HG02885 (cell line): ENCODE measurements around the gene RASSF4.
A peak's percentile ranks its signal among the peaks of the same experiment; 100 is the strongest.

ENCODE experiments used
- ATAC-seq: cut with Tn5 transposase; IDR thresholded peaks from one replicate; pipeline ENCODE4 v1.9.1; 2021; ENCODE audit warnings: mild to moderate bottlenecking; ENCODE audit not compliant: unreplicated experiment, poor library complexity

Gene RASSF4

GRCh38 chr10:44959247-44960087 lies at the start of gene RASSF4:
Gene RASSF4 (plus strand): TSS chr10:44959802. CDS start chr10:44970203, 10,401 bp downstream.
- peak; percentile 96 for ATAC-seq

- no peak for ATAC-seq
These were observed 49.7 kb upstream of the RASSF4 start for GRCh38 chr10:44909910-44910309.

GRCh38 chr10:44910602-44911001 lies 49.0 kb upstream of the RASSF4 start:
- no peak for ATAC-seq

GRCh38 chr10:44911081-44911540 lies 48.5 kb upstream of the RASSF4 start, which contains the start of gene TMEM72:
Gene TMEM72 (plus strand): TSS chr10:44911337. CDS start chr10:44911513, 176 bp downstream.
- ATAC-seq, result no peak

GRCh38 chr10:44911951-44912350 lies 47.7 kb upstream of the RASSF4 start:
- ATAC-seq, result no peak

GRCh38 chr10:44913350-44914081 lies 46.1 kb upstream of the RASSF4 start:
- no peak for ATAC-seq

GRCh38 chr10:44914891-44915290 lies 44.7 kb upstream of the RASSF4 start:
- ATAC-seq, result no peak

GRCh38 chr10:44916429-44916828 lies 43.2 kb upstream of the RASSF4 start:
- ATAC-seq, result no peak

- no peak for ATAC-seq
These were observed 41.8 kb upstream of the RASSF4 start for GRCh38 chr10:44917848-44918247.

- ATAC-seq, result no peak
These were observed 39.4 kb upstream of the RASSF4 start for GRCh38 chr10:44920252-44920651.

GRCh38 chr10:44921061-44921460 lies 38.5 kb upstream of the RASSF4 start:
- ATAC-seq, result no peak

GRCh38 chr10:44921506-44921905 lies 38.1 kb upstream of the RASSF4 start:
- no peak for ATAC-seq

GRCh38 chr10:44922021-44922420 lies 37.6 kb upstream of the RASSF4 start:
- ATAC-seq, result no peak

GRCh38 chr10:44922796-44923545 lies 36.6 kb upstream of the RASSF4 start:
- ATAC-seq, result no peak

- no peak for ATAC-seq
These were observed 36.0 kb upstream of the RASSF4 start for GRCh38 chr10:44923611-44924010.

- no peak for ATAC-seq
These were observed 35.2 kb upstream of the RASSF4 start for GRCh38 chr10:44924261-44925040.

GRCh38 chr10:44925224-44925623 lies 34.4 kb upstream of the RASSF4 start:
- no peak for ATAC-seq

- no peak for ATAC-seq
These were observed 33.5 kb upstream of the RASSF4 start for GRCh38 chr10:44925811-44926750.
